Uterus (tissue), 4 donors: ENCODE data around the gene SLC16A4. TPM values are rescaled to one million over a fixed set of nuclear protein-coding genes. Genes with fewer than 3 reads are reported as not detected.

Experiments
- DNase-seq, 2 donors: peaks; one replicate each; pipeline ENCODE4 v3.0.0-alpha.2; 2019 to 2020
- H3K27ac ChIP-seq, 2 donors: fragments of 200-600 bp; sonication (generic); 1 replicate in 1 of 2; 2 replicates in 1 of 2; pipeline ENCODE4 v1.5.1; 2016 to 2018
- H3K27me3 ChIP-seq, 2 donors: fragments of 200-600 bp; sonication (generic); one replicate each; pipeline ENCODE4 v1.5.1; 2018 to 2019; ENCODE audit warnings: control low read depth in 1 of 2
- H3K36me3 ChIP-seq, 2 donors: fragments of 200-600 bp; sonication (generic); one replicate each; pipeline ENCODE4 v1.5.1; 2019; ENCODE audit warnings: control low read depth in 1 of 2
- H3K4me1 ChIP-seq, 2 donors: fragments of 200-600 bp; sonication (generic); one replicate each; pipeline ENCODE4 v1.5.1; 2018 to 2019; ENCODE audit warnings: control low read depth in 1 of 2
- H3K4me3 ChIP-seq, 2 donors: fragments of 200-600 bp; sonication (generic); 1 replicate in 1 of 2; 2 replicates in 1 of 2; pipeline ENCODE4 v1.5.1; 2018 to 2019; ENCODE audit warnings: mild to moderate bottlenecking in 1 of 2
- H3K9me3 ChIP-seq, 2 donors: fragments of 200-600 bp; sonication (generic); one replicate each; pipeline ENCODE4 v1.5.1; 2019; ENCODE audit warnings: control low read depth in 1 of 2
- POLR2A ChIP-seq, 2 donors: fragments of 450-650 bp; IDR thresholded peaks; one replicate each; pipeline ENCODE4 v1.6.1; 2016; ENCODE audit warnings: antibody characterized with exemption in 2 of 2, mild to moderate bottlenecking in 1 of 2, moderate library complexity in 1 of 2
- intact Hi-C: fragments of 100-400 bp; cut with DNase I; formaldehyde crosslinking; loops from one replicate; pipeline ENCODE4 v1.15.1; 2023; ENCODE audit warnings: low total_unique reads
- total RNA-seq, 4 donors: library from RNA; depleted of rRNA in 3 of 4; stranded (reverse); fragments of >200 nt in 3 of 4; gene quantifications; one replicate each; pipeline versions ENCODE4 v1.1.0 to v1.2.4, GENCODE V29; 2014 to 2023
- TF ChIP-seq, protein P1 (sequence below), 4 experiments: fragments of 200-600 bp in 2 of 4; fragments of 450-650 bp in 2 of 4; sonication (generic) in 2 of 4; IDR thresholded peaks; one replicate each; pipeline ENCODE4 v1.5.1; 2016 to 2019; ENCODE audit warnings: antibody characterized with exemption in 4 of 4, mild to moderate bottlenecking in 2 of 4, moderate library complexity in 1 of 4
- donor health status: DM: yes; HTN: yes; CAD: no.

SLC16A4 gene
- total RNA-seq, 4 donors from 2014 or later: 2.3 to 11.3 (median 4.6) TPM

GRCh38 chr1:110319332-110320167 is 71.3 kb downstream of the SLC16A4 start:
- Histone ChIP-seq H3K4me3 (no peak overlapping the region), H3K9me3 (no peaks in the 10 kb centered on the region), H3K27me3 (no peaks in the 10 kb centered on the region), H3K27ac (no peak overlapping the region), H3K36me3 (no peaks in the 10 kb centered on the region), H3K4me1 (no peaks in the 10 kb centered on the region)
- intact Hi-C loops: loop anchor here (10.0 kb wide), 1 partner anchor 145 kb away; no protein-coding TSS in a partner anchor
- no peak for TF ChIP-seq POLR2A (IDR thresholded peaks at IDR 0.05)
- TF ChIP-seq, protein P1, sequence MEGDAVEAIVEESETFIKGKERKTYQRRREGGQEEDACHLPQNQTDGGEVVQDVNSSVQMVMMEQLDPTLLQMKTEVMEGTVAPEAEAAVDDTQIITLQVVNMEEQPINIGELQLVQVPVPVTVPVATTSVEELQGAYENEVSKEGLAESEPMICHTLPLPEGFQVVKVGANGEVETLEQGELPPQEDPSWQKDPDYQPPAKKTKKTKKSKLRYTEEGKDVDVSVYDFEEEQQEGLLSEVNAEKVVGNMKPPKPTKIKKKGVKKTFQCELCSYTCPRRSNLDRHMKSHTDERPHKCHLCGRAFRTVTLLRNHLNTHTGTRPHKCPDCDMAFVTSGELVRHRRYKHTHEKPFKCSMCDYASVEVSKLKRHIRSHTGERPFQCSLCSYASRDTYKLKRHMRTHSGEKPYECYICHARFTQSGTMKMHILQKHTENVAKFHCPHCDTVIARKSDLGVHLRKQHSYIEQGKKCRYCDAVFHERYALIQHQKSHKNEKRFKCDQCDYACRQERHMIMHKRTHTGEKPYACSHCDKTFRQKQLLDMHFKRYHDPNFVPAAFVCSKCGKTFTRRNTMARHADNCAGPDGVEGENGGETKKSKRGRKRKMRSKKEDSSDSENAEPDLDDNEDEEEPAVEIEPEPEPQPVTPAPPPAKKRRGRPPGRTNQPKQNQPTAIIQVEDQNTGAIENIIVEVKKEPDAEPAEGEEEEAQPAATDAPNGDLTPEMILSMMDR (IDR thresholded peaks at IDR 0.05): no peak
- DNase-seq: no peak

- intact Hi-C loops: loop anchor here (10.0 kb wide), 1 partner anchor 147 kb away; no protein-coding TSS in a partner anchor
- no peak overlapping the region for H3K27ac ChIP-seq
- H3K9me3 ChIP-seq: no peaks in the 10 kb centered on the region
- H3K27me3 ChIP-seq: no peaks in the 10 kb centered on the region
- H3K4me1 ChIP-seq: no peaks in the 10 kb centered on the region
- TF ChIP-seq, protein P1 (IDR thresholded peaks at IDR 0.05): no peak
- TF ChIP-seq POLR2A (IDR thresholded peaks at IDR 0.05): no peak
- H3K4me3 ChIP-seq: no peak overlapping the region
- no peaks in the 10 kb centered on the region for H3K36me3 ChIP-seq
- DNase-seq: no peak
Observed at GRCh38 chr1:110318046-110318445, 72.8 kb downstream of the SLC16A4 start.

DNA sequence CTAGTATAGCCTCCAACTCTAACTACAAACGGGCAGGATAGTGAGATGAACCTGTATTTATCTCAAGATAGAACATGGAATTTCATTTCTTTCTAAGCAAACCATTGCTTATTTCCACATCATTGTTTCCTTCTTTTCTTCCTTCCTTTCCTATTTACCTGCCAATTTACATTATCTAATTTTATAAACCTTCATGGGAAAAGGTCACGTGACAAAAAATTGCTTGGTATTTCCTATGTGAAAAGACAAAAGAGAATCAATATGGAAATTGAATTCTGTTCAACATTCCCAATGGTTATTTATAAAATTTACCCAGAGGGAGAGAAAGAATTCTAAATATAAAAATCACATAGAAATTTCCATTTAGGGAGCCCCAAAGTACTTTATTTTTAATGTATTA is 74.1 kb downstream of the SLC16A4 start:
- H3K4me1 ChIP-seq: no peaks in the 10 kb centered on the region
- intact Hi-C loops: loop anchor here (10.0 kb wide), 1 partner anchor 148 kb away; no protein-coding TSS in a partner anchor
- TF ChIP-seq, protein P1 (IDR thresholded peaks at IDR 0.05): no peak
- TF ChIP-seq POLR2A (IDR thresholded peaks at IDR 0.05): no peak
- H3K36me3 ChIP-seq: no peaks in the 10 kb centered on the region
- H3K27me3 ChIP-seq: no peaks in the 10 kb centered on the region
- no peak overlapping the region for H3K27ac ChIP-seq
- H3K4me3 ChIP-seq: no peak overlapping the region
- H3K9me3 ChIP-seq: no peaks in the 10 kb centered on the region
- DNase-seq: no peak

Other genes starting within 250 kb of the SLC16A4 start
- gene SLC6A17, start 240.5 kb downstream of the SLC16A4 start, total RNA-seq: under 1 TPM in 2 of 4 donors, not detected in 2; 0.07 to 0.15 TPM
- gene KCNC4, start 180.7 kb downstream of the SLC16A4 start, total RNA-seq: 10 to 100 TPM in 1 of 4 donors, 1 to 10 TPM in 3; 2.1 to 29.4 (median 3.9) TPM
- 10 to 100 TPM in 3 of 4 donors, 1 to 10 TPM in 1; 9.2 to 71.1 (median 20.8) TPM for gene RBM15, start 51.6 kb downstream of the SLC16A4 start, total RNA-seq
- 100 to 1,000 TPM in 1 of 4 donors, 10 to 100 TPM in 2, 1 to 10 TPM in 1; 5.4 to 117 (median 58.5) TPM for gene LAMTOR5, start 16.7 kb upstream of the SLC16A4 start, total RNA-seq
- 1 to 10 TPM in 1 of 4 donors, not detected in 3; 1.4 TPM for gene PROK1, start 60.1 kb upstream of the SLC16A4 start, total RNA-seq
- gene KCNA10, start 128.1 kb upstream of the SLC16A4 start, total RNA-seq: not detected
- gene KCNA2, start 215.3 kb upstream of the SLC16A4 start, total RNA-seq: under 1 TPM in 2 of 4 donors, not detected in 2; 0.21 to 0.62 TPM